T-helper 2 cell treated with Interferon-gamma antibody and Interleukin-4, amounts not matched to agents 5 μg/mL and 100 μg/mL, for 36 hours (primary cell): ENCODE results near the gene OXCT1.
"Not testable (repeated sequence)": the region's sequence is repeated elsewhere in the genome, so short reads cannot be mapped to it uniquely, and the experiment has no call there.

ENCODE experiments used
- DNase-seq: peaks from one replicate; pipeline ENCODE4 v3.0.0; 2021; ENCODE audit warnings: low spot score
- H3K27ac Mint-ChIP-seq: one replicate; pipeline ENCODE4 v1.8.0; 2021; ENCODE audit warnings: mild to moderate bottlenecking, mixed read lengths
- H3K27me3 Mint-ChIP-seq: one replicate; pipeline ENCODE4 v1.8.0; 2021; ENCODE audit warnings: low read depth, mixed read lengths
- H3K36me3 Mint-ChIP-seq: one replicate; pipeline ENCODE4 v1.8.0; 2021; ENCODE audit warnings: low read depth, mixed read lengths
- H3K4me1 Mint-ChIP-seq: one replicate; pipeline ENCODE4 v1.8.0; 2021; ENCODE audit warnings: low read depth, mixed read lengths
- H3K4me3 Mint-ChIP-seq: one replicate; pipeline ENCODE4 v1.8.0; 2022; ENCODE audit warnings: mild to moderate bottlenecking, moderate library complexity, mixed read lengths
- H3K9me3 Mint-ChIP-seq: one replicate; pipeline ENCODE4 v1.8.0; 2021; ENCODE audit warnings: mixed read lengths

The OXCT1 gene

DNA sequence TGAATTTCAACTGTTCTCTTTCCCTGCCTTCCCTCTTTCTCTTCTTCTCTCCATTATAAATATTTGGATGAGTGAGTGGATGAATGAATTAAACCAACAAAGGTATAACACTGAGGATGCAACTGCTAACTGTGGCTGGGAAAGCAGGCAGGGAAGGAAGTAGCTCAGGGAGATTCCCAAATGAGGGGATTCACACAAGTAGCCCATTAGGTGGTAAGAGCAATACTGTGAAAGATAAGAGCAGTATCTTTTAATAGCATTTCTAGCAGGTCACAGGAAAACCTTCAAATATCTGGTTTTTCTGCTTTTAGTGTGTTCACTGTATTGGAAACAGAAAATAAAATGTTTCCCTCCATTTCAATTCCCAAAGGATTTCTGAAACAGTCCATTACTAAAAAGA lies 105.6 kb downstream of the OXCT1 start:
- Mint-ChIP-seq H3K27ac (no peak overlapping the region), H3K36me3 (peaks cover 33% of the 10 kb centered on the region), H3K9me3 (no peaks in the 10 kb centered on the region), H3K4me1 (peaks cover 6% of the 10 kb centered on the region), H3K4me3 (no peak overlapping the region), H3K27me3 (no peaks in the 10 kb centered on the region)
- no peak for DNase-seq

GRCh38 chr5:41763574-41763973 lies 106.7 kb downstream of the OXCT1 start:
- no peak overlapping the region for H3K27ac Mint-ChIP-seq
- no peaks in the 10 kb centered on the region for H3K27me3 Mint-ChIP-seq
- peaks cover 6% of the 10 kb centered on the region for H3K4me1 Mint-ChIP-seq
- no peak overlapping the region for H3K4me3 Mint-ChIP-seq
- peaks cover 29% of the 10 kb centered on the region for H3K36me3 Mint-ChIP-seq
- H3K9me3 Mint-ChIP-seq = no peaks in the 10 kb centered on the region
- DNase-seq = no peak

GRCh38 chr5:41763081-41763480 lies 107.1 kb downstream of the OXCT1 start:
- DNase-seq = no peak
- H3K4me1 Mint-ChIP-seq = peaks cover 6% of the 10 kb centered on the region
- H3K4me3 Mint-ChIP-seq = no peak overlapping the region
- H3K36me3 Mint-ChIP-seq = peaks cover 29% of the 10 kb centered on the region
- no peaks in the 10 kb centered on the region for H3K9me3 Mint-ChIP-seq
- H3K27ac Mint-ChIP-seq = no peak overlapping the region
- H3K27me3 Mint-ChIP-seq = no peaks in the 10 kb centered on the region

DNA sequence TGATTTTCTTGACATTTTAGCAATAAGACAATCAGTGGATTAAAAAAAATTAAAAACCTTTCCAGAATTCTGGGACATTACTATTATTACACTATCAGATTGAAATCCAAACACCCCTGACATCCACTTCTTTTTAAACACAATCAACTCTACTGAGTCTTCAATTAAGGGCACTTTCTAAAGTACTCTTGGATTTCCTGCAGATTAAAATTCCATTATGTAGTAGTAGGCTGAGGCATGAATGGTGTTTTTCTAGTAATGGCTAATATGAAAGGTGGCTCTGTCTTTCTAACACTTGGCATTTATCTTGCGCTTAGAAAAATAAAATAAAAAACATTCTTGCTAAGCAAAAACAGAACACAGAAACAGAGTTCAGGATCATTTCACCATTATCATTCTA lies 107.8 kb downstream of the OXCT1 start:
- peaks cover 35% of the 10 kb centered on the region for H3K36me3 Mint-ChIP-seq
- no peak for DNase-seq
- no peaks in the 10 kb centered on the region for H3K27me3 Mint-ChIP-seq
- H3K27ac Mint-ChIP-seq = no peak overlapping the region
- no peak overlapping the region for H3K4me3 Mint-ChIP-seq
- no peaks in the 10 kb centered on the region for H3K9me3 Mint-ChIP-seq
- peaks cover 6% of the 10 kb centered on the region for H3K4me1 Mint-ChIP-seq

- H3K4me3 Mint-ChIP-seq = no peak overlapping the region
- no peak for DNase-seq
- no peaks in the 10 kb centered on the region for H3K9me3 Mint-ChIP-seq
- H3K4me1 Mint-ChIP-seq = peaks cover 7% of the 10 kb centered on the region
- no peaks in the 10 kb centered on the region for H3K27me3 Mint-ChIP-seq
- H3K27ac Mint-ChIP-seq = no peak overlapping the region
- H3K36me3 Mint-ChIP-seq = peaks cover 39% of the 10 kb centered on the region
Measured at GRCh38 chr5:41761663-41762062, 108.6 kb downstream of the OXCT1 start.

DNA sequence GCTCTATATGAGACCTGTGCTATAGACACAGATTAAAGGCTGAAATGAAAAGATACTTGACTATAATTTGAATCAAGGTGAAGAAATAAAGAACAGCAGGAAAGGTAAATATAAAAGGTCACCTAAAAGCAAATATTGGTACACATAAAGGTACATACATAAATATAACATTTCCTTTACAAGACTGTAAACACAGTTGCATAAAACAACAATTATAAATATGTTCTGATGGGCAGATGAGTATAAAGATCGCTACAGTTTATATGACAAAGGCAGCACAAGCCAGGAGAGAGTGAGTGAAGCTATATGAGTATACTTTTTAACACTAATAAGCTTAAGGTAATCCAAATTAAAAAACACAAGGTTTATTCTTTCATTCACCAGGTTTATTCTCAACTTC lies 114.5 kb downstream of the OXCT1 start:
- DNase-seq = no peak
- Mint-ChIP-seq H3K4me1 (peaks cover 9% of the 10 kb centered on the region), H3K9me3 (no peaks in the 10 kb centered on the region), H3K4me3 (no peak overlapping the region), H3K36me3 (peaks cover 36% of the 10 kb centered on the region), H3K27ac (no peak overlapping the region), H3K27me3 (no peaks in the 10 kb centered on the region)

DNA sequence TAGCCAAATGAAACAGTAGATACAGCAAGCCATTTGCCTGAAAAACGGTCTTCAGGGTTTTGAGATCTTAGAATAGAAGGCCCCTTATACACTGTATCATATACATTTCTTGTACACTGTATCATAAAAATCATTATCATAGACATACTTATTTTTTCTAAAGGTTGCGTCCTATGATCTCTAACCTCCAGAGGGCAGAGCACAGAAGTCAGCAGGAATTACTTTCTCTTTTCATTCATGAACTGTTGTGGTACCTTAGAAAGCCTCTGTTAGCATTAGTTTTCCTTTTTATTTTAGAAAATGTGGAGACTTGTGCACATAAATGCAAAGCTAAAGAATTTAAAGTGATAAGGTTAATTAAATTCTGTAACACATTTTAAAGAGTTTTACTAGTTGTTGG lies 115.4 kb downstream of the OXCT1 start:
- Mint-ChIP-seq H3K27me3 (no peaks in the 10 kb centered on the region), H3K9me3 (no peaks in the 10 kb centered on the region), H3K36me3 (peaks cover 37% of the 10 kb centered on the region), H3K4me3 (no peak overlapping the region), H3K4me1 (peaks cover 12% of the 10 kb centered on the region), H3K27ac (no peak overlapping the region)
- no peak for DNase-seq

DNA sequence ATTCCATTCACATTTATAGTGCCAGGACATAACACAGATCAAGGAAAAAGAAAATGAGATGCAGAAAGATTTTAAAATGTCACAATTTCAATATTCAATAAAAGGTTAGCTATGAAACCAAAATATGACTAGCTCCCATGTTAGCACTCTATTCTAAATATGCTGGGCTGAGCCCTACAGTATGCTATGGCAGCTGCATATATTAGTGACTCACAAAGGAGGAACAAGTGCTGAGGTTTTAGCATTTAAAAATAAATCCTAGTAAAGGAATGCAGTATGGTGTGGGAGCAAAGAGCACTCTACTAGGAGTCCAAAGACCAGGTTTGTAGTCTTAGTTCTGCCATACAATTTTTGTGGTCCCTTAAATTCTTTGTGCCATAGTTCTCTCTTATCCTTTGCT lies 118.4 kb downstream of the OXCT1 start:
- no peaks in the 10 kb centered on the region for H3K27me3 Mint-ChIP-seq
- H3K4me3 Mint-ChIP-seq = no peak overlapping the region
- H3K36me3 Mint-ChIP-seq = peaks cover 23% of the 10 kb centered on the region
- DNase-seq = no peak
- no peaks in the 10 kb centered on the region for H3K9me3 Mint-ChIP-seq
- peak overlapping the region; percentile 19 for H3K27ac Mint-ChIP-seq
- peaks cover 12% of the 10 kb centered on the region for H3K4me1 Mint-ChIP-seq

GRCh38 chr5:41748631-41749030 lies 121.6 kb downstream of the OXCT1 start:
- Mint-ChIP-seq H3K9me3 (peaks cover 4% of the 10 kb centered on the region), H3K4me1 (peaks cover 5% of the 10 kb centered on the region), H3K27ac (no peak overlapping the region), H3K36me3 (peaks cover 33% of the 10 kb centered on the region), H3K4me3 (no peak overlapping the region), H3K27me3 (no peaks in the 10 kb centered on the region)
- DNase-seq = peak; percentile 53

DNA sequence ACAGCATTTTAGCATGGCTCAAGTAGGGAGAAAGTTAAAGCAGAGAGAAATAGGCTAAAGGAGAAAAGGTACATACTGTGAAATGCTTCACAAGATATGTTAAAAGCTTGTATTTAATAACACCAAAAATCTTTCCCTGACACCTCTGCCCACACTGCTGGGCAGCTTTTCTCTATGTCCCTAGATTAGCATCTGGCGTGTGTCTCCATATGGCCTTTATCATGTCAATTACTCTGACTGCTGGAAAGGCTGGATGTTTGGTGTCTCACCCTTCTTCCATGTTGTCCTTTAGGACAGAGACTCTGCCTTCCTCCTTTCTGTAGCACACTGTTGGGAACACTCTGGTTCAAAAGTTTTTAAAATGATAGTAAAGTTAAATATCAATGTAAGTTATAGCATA lies 122.5 kb downstream of the OXCT1 start:
- DNase-seq = no peak
- Mint-ChIP-seq H3K27ac (no peak overlapping the region), H3K9me3 (peaks cover 4% of the 10 kb centered on the region), H3K27me3 (no peaks in the 10 kb centered on the region), H3K36me3 (peaks cover 31% of the 10 kb centered on the region), H3K4me3 (no peak overlapping the region), H3K4me1 (peaks cover 5% of the 10 kb centered on the region)

DNA sequence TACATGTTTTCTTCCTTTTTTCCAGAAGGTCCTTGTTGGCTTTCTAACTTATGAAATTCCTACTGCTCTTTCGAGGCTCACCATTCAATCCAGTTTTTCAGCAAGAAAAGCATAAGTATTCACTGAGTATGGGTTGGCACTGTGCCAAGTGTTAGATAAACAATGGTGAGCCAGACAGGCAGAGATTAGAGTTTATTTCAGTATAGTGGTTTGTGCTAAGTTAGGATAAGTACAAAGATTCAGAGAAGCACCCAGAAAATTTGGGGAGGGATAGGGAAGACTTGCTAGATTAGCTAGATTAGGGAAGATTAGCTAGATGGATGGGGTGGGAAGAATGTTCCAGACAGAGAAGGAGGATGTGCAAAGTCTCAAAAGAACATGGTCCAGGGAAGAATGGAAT lies 122.9 kb downstream of the OXCT1 start:
- Mint-ChIP-seq H3K4me3 (no peak overlapping the region), H3K27ac (no peak overlapping the region), H3K4me1 (peaks cover 5% of the 10 kb centered on the region), H3K9me3 (peaks cover 4% of the 10 kb centered on the region), H3K27me3 (no peaks in the 10 kb centered on the region), H3K36me3 (peaks cover 30% of the 10 kb centered on the region)
- DNase-seq = no peak

- DNase-seq, H3K9me3 Mint-ChIP-seq, H3K27me3 Mint-ChIP-seq, H3K4me3 Mint-ChIP-seq, H3K4me1 Mint-ChIP-seq, H3K27ac Mint-ChIP-seq: not testable (repeated sequence)
- peaks cover 55% of the 10 kb centered on the region for H3K36me3 Mint-ChIP-seq
Measured at GRCh38 chr5:41742608-41743007, 127.6 kb downstream of the OXCT1 start.

DNA sequence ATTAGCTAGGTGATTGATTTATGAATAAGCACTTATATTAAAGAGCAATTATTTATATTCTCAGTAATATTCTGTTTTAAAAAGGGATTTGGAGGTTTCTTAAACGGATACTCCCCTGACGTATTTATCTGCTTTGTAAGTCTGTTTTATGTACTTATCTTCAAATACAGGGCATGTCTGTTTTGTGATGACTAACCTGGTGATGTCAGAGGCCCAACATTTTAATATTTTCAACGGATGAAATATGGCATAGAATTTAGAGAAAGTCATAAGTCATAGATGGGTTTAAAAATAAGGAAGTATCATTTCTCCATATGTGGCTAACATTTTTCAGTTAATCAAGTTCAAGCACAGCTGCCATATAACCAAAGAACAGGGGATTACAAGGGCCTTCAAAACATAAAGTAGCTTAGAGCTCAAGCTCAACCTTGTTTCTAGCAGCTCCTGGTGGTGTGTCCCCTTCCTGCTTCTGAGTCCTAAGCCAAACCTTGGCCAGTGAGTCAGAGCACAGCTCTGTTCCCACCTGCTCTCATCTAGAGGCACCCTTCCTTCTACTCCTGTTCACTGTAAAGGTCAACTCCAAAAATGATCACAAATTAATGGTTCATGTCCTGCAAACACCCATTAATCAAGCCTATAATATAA lies 131.4 kb downstream of the OXCT1 start:
- Mint-ChIP-seq H3K4me1 (peaks cover 3% of the 10 kb centered on the region), H3K36me3 (peaks cover 62% of the 10 kb centered on the region), H3K9me3 (no peaks in the 10 kb centered on the region), H3K4me3 (no peak overlapping the region), H3K27me3 (no peaks in the 10 kb centered on the region), H3K27ac (no peak overlapping the region)
- no peak for DNase-seq

DNA sequence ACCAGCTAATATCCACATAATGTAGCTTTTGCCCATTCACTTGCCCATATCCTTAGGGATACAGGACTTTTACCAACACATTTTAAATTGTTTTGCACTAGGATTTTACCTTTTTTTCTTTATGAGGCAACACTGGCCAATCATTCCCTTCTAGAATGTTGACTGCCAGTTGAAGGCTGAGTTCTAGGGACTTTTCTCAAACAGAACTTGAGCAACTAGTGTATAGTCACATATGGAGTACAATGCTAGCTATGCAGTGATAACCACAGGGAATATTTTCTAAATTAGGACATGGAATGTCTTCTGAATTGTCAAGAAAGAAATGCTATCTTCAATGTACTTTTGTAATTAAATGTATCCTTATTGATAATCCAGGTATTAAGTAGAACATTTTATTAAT lies 133.6 kb downstream of the OXCT1 start:
- Mint-ChIP-seq H3K4me1 (peaks cover 3% of the 10 kb centered on the region), H3K9me3 (no peaks in the 10 kb centered on the region), H3K27me3 (no peaks in the 10 kb centered on the region), H3K36me3 (peaks cover 53% of the 10 kb centered on the region), H3K4me3 (no peak overlapping the region), H3K27ac (no peak overlapping the region)
- no peak for DNase-seq

DNA sequence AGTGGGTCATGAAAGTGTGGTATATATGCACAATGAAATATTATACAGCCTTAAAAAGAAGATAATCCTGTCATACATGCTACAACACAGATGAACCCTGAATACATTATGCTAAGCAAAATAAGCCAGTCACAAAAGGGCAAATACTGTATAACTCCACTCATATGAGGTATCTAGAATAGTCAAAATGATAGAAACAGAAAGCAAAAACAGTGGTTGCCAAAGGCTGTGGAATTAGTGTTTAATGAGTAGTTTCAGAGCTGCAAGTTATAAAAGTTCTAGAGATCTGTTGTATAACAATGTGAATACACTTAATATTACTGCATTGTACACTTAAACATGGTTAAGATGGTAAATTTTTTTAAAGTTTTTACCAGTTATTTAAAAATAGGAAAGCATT lies 135.0 kb downstream of the OXCT1 start:
- Mint-ChIP-seq H3K4me1 (peaks cover 3% of the 10 kb centered on the region), H3K27ac (no peak overlapping the region), H3K27me3 (no peaks in the 10 kb centered on the region), H3K36me3 (peaks cover 48% of the 10 kb centered on the region), H3K4me3 (no peak overlapping the region), H3K9me3 (no peaks in the 10 kb centered on the region)
- DNase-seq = no peak
